Activated gamma-delta T cell (primary cell): ENCODE data around the gene FAM25A.
A peak's percentile ranks its signal among the peaks of the same experiment; 100 is the strongest.
"Not testable (repeated sequence)": the region's sequence is repeated elsewhere in the genome, so short reads cannot be mapped to it uniquely, and the experiment has no call there.

ENCODE experiments used
- DNase-seq: peaks from one replicate; lab custom pipeline; 2025; lab: John Stamatoyannopoulos, UW
- total RNA-seq, 2 donors: gene quantifications; one replicate each; lab custom pipeline; 2026; lab: John Stamatoyannopoulos, UW

The FAM25A gene
- total RNA-seq, result 0 reads per million in 2 donors

DNA sequence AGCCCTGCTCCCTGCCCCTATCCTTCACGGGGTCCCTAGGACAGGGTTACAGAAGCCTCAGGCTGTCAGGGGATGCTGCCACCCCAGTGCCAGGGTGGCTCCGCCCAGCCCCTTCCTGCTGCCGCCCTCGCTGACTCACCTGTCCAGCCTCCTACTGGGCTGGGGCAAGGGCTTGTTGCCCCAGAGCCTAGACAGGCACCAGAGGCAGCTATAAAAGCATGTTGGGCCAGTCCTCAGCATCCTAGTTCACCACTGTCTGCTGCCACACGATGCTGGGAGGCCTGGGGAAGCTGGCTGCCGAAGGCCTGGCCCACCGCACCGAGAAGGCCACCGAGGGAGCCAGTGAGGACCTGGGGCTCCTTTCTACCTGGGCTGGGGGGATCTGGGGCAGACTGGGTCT lies at the start of gene FAM25A:
TSS of gene FAM25A (plus strand) at position 239 of the 400 bp plus-strand sequence. CDS start at position 270, 31 bp downstream.
- DNase-seq, result not testable (repeated sequence)

DNA sequence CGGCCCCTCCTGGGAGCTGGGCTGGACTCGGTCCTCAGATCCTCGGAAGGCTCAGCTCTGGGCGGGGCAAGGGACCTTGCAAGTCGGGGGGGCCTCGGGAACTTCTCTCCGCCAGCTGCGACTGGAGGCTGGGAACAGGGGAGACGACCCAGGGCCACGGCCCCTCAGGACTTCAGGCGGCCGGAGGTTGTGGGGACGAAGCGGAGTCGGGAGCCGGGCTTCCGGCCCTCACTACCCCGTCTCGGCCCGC lies 49.2 kb upstream of the FAM25A start:
- no peak for DNase-seq

DNA sequence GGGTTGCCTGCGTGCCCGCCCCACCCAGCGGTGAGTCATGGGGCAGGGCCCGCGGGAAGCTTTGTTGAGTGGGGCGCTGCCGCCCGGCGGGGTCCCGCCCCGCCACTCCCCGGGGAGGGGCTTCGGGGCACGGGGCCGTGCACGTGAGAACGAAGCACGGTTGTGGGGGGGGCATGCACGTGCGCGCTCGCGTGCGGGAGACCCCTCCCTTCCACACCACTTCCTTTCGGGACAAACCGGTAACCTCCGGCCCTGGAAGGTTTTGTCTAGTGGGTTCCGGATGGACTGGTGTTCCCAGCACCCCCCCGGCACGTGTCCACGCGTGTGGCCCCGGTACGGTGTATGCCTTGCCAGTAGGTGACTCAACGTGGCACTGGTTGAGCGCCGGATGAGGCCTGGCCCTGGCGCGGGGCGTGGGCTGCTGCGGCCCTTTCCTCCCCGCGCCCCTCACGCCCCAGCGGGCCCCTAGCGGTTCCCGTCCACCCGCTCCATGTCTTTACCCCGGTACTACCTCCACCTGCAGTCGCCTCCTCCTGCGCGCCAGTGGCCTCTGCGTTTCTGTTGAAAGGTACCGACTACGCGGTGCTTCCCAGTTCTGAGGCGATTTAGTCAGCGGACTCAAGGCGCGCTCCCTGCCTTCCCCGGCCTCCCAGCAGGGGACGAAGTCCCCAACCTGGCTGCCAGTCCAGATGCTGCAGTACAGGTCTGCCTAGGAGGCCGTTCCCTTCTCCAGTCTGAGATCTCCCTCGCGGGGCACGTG lies 48.7 kb upstream of the FAM25A start:
- peak; percentile 90 for DNase-seq

DNA sequence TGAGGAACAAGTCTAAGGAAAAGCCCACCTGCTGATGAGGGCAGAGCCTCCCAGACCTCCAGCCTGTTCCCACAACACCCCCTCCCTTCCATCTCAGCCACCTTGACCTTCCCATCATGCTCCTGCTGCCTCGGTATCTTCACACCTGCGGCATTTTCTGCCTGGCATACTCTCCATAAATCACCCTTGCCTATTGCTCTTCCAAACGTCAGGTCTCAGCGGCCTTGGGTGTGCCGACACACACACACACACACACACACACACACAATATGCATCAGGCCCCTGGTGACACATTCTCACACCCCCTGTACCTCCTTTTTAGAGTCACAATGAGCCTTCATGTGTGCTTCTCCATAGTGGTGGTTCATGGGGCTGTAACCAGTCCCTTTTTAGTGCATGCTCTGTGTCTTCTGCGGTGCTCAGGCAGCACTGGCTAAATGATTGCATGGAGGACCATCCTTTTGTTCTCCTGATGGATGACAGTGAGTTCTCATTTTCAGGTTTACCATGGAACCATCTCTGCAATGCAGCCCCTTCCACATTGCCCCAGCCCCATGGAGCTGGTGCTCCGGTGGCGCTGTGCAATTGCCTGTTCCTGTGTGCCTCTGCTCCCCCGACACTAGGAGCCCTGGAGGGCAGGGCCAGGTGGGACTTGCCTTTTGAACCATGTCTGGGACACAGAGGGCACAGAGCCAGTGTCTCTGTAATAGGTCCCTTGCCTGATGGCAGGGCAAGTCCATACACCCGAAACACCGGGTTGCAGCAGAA lies 47.3 kb upstream of the FAM25A start:
- DNase-seq, result no peak

DNA sequence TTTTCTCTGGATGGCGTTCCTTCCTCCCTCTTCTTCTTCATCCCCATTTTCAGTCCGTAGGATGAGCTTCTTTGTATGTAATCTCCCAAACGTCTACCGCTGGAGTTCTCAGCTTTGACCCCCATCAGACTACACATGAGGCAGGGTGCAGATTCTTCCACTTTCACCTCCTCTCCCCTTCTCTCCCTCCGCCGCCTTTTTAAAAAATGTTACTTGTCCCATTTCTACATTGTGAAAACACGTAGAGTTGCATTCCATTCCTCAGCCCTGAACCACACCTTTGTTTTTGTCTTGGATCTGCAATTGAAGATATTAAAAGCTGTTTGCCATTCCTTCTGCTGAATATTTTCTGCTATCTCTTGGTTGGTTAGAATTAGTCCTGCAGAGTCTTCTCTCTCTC lies 45.6 kb upstream of the FAM25A start:
- DNase-seq, result no peak

DNA sequence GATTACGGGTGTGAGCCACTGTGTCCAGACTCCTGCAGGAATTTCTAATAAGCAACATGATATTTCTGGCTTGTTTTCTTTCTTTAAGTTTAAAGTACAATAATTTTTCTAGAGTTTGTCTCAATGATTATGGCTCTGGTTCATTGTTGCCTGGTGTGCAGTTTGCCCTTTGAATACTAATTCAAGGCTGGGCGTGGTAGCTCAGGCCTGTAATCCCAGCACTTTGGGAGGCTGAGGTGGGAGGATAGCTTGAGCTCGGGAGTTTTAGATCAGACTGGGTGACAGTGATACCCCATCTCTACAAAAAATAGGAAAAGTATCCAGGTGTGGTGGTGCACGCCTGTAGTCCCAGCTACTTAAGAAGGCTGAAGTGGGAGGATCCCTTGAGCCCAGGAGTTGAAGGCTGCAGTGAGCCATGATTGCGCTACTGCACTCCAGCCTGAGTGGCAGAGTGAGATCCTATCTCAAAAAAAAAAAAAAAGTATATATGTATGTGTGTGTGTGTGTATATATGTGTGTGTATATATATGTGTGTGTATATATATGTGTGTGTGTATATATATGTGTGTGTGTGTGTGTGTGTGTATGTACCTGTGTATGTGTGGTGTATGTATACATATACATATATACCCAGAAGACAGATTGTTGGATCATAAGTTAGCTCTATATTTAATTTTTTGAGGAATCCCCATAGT lies 43.6 kb upstream of the FAM25A start:
- DNase-seq, result no peak

DNA sequence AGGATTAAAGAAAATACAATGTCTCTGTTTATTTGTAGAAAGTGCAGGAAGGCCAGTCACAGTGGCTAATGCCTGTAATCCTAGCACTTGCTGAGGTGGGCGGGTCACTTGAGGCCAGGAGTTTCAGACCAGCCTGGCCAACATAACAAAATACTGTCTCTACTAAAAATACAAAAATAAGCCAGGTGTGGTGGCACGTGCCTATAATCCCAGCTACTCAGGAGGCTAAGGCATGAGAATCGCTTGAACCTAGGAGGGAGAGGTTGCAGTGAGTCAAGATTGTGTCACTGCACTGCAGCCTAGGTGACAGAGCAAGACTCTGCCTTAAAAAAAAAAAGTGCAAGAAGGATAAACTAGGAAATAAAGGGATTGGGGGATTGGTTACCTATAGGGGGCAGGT lies 41.6 kb upstream of the FAM25A start:
- not testable (repeated sequence) for DNase-seq

DNA sequence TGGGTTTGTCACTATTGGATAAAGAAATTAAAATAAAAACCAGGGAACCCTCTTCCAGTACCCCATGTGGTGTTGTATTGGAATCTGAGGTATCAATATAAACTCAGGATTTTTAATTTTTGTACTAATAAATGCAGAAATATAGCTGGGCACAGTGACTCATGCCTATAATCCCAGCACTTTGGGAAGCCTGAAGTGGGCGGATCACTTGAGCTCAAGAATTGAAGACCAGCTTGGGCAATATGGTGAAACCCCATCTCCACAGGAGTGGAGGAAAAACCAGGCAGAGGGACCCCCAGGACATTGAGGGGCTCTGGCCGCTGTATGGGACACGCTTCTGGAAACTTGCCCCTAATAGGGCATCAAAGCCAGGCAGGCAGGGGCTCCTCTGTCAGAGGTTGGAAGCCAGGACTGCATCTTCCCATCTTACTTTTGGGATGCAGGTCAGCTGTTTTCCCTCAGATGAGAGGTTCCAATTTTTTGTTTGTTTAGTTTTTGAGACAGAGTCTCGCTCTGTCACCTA lies 40.7 kb upstream of the FAM25A start:
- DNase-seq, result no peak

DNA sequence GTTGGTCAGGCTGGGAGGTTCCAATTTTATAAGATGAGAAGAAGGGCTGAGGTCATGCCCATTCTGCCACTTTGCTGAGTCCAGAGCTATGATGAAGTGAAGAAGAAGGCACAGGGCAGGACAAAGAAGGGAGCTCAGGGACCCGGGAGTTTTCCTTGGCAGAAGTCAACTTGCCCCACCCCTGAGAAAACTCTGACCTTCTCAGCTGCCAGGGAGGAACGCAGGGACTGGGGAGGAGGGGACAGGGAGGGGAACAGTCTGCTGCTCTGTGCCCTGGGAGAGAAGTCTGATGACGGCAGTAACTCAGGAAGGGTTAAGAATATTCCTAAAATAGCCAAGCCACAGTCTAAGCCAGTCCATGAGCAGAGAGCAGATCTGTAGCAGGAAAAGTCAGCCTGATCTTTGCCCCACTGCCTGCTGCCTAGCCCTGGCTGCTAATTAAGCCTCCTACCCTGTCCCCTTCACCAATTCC lies 40.1 kb upstream of the FAM25A start:
- DNase-seq, result no peak

DNA sequence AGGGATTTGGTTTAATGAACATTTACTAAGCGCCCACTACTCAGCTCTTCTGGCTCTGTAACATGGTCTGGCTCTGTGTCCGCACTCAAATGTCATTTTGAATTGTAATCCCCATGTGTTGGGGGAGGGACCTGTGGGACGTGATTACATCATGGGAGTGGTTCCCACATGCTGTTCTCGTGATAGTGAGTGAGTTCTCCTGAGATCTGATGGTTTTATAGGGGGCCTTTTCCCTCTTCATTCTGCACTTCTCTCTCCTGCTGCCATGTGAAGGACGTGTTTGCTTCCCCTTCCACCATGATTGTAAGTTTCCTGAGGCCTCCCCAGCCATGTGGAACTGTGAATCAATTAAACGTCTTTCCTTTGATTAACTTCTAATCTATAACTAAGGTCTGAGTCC lies 39.1 kb upstream of the FAM25A start:
- not testable (repeated sequence) for DNase-seq

DNA sequence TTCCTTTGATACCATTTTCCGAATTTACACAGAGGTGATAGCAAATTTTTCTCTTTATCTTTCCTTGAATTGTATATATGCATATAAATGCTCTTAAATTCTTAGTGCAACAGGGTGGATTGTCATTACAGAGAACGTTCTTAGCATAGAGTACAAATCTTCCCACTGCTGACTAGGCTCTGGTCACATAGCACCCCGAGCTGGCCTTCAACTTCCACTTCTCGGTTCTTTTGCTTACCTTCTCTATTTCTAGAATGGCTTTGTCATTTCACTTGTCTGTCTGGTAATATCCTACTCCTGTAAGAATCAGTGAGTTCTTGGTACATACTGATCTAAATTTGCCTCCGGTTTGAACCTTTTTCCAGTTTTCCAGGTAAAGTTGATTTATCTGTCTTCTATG lies 38.4 kb upstream of the FAM25A start:
- DNase-seq, result no peak

DNA sequence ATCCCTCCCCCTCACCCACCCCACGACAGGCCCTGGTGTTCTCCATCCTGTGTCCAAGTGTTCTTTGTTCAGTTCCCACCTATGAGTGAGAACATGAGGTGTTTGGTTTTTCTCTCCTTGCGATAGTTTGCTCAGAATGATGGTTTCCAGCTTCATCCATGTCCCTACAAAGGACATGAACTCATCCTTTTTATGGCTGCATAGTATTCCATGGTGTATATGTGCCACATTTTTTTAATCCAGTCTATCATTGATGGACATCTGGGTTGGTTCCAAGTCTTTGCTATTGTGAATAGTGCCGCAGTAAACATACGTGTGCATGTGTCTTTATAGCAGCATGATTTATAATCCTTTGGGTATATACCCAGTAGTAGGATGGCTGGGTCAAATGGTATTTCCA lies 35.6 kb upstream of the FAM25A start:
- DNase-seq, result not testable (repeated sequence)

DNA sequence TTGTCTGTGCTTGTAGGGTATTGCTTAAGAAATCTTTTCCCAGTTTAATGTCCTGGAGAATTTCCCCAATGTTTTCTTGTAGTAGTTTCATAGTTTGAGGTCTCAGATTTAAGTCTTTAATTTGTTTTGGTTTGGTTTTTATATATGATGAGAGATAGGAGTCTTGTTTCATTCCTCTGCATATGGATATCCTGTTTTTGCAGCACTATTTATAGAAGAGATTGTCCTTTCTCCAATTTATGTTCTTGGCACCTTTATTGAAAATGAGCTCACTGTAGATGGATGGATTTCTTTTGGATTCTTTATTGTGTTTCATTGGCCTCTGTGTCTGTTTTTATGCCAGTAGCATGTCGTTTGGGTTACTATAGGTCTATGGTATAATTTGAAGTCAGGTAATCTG lies 31.6 kb upstream of the FAM25A start:
- no peak for DNase-seq

DNA sequence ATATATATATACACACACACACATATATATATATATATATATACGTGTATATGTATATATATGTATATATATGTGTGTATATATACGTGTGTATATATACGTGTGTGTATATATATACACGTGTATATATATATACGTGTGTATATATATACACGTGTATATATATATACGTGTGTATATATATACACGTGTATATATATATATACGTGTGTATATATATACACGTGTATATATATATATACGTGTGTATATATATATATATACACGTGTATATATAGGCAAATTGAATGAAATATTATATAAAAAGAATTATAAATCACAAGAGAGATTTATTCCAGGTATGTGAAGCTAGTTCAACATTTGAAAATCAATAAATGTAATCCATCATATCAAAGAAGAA lies 28.7 kb upstream of the FAM25A start:
- DNase-seq, result not testable (repeated sequence)

DNA sequence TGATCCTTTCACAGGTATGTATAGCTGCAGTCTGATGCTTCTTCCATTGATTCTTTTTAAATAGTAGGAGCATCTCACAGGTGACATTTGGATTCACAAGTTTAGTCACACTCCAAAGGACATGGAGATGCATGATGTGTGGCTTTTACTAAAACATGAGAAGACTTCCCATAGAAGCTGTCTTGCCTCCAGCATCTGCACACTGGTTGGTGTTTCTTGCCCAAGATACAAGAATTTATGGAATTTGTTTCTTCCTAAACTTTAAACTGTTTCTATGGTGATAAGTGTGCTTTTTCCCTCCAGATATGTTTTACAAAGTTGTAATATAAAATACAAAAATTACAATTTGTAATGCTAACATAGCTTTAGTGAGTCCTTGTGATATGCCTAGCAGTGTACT lies 27.6 kb upstream of the FAM25A start:
- DNase-seq, result no peak

DNA sequence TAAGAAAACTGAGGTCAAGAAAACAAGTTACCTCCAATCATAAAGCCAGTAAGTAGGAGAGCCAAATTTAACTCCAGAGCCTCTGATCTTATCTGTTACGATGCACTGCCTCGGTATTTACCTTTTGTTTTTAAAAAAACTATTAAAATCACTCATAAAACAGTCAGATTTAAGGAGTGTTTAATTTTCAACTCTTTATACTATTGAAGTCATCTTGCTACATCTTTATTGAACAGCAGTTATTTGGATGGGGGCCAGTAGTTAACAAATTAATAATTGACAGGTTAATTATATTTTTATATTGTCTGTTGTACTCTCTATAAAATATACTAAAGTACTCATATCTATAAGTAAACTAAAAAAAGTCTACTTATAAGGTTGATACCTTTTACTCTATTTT lies 27.2 kb upstream of the FAM25A start:
- no peak for DNase-seq

DNA sequence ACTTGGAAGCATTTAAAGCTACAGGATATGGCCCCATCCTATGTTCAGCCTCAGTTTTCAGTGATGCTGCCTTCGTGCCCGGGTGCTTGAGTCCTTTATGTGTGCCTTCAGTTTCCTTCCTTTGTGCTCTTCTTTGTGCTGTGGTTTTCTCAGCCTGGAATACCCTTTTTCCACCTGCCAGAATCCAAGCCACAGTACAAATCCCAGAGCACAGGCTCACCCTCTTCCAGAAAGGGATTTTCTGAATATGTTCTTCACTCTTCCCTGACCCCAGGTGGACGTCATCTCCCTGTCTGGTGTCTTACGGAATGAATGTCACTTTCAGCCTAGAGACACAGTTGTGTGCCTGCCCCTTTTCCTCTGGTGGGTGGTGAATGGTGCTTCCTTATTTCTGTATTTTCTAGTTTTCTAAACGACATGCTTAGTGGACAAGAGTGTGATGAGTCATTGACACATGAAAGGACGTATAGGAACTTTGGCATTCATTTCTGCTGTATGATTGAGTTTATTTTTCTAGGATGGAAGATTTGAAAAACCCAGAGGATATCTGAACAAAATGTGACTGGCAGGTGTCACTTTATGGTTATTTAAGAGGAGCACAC lies 20.2 kb upstream of the FAM25A start:
- DNase-seq, result not testable (repeated sequence)

DNA sequence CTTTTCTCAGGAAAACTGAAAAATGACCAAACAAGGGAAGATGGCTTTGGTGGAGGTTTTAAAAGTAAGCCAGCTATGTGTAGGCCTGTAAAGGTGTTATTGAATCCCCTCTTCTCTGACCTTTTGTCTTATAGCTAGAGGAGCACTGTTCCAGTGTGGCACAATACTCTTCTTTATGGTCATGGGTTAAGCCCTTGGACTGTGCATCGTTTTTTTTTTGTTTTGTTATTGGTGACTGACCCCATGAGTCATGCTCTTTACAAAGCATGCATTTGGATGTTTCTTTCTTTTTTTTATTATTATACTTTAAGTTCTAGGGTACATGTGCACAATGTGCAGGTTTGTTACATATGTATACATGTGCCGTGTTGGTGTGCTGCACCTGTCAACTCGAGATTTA lies 19.6 kb upstream of the FAM25A start:
- no peak for DNase-seq

DNA sequence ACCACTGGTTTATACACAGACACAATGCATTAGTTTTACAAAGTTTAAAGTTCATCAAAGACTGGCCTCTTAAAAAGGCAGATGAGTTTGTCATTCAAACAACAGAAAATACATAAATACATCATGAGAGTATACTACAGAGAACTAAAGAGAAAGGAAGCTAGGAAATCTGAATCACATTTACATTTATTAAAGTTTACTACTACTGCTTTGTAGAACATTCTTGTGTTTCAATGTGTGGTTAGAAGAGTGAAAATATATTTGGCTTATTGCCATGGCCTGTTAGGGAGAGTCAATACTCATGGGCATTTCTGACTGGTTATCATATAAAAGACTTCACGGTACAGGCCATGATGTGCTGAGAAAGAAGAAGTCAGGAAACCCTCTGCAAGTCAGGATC lies 13.0 kb upstream of the FAM25A start:
- not testable (repeated sequence) for DNase-seq

DNA sequence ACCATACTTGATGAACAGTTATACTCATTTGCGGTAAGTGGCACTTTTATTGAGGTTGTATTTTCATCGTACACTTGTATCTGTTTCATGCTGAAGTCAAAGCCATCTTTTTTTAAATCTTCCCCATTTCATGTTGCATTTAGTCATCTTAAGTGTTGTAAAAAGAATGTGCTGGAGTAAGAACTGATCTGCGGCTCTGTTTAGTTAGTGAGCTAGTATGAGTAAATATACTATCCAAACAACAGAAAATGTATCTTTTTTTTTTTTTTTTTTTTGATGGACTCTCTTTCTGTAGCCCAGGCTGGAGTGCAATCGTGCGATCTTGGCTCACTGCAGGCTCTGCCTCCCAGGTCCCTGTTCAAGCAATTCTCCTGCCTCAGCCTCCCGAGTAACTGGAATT lies 12.4 kb upstream of the FAM25A start:
- not testable (repeated sequence) for DNase-seq

DNA sequence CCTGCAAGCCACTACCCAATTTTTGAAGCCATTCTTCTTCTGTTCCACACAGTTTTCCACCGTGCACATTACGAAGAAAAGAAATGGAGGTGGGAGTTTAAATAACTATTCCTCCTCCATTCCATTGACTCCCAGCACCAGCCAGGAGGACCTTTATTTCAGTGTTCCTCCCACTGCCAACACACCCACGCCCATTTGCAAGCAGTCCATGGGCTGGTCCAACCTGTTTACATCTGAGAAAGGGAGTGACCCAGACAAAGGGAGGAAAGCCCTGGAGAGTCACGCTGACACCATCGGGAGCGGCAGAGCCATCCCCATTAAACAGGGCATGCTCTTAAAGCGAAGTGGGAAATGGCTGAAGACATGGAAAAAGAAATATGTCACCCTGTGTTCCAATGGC lies 11.8 kb upstream of the FAM25A start:
- DNase-seq, result not testable (repeated sequence)

DNA sequence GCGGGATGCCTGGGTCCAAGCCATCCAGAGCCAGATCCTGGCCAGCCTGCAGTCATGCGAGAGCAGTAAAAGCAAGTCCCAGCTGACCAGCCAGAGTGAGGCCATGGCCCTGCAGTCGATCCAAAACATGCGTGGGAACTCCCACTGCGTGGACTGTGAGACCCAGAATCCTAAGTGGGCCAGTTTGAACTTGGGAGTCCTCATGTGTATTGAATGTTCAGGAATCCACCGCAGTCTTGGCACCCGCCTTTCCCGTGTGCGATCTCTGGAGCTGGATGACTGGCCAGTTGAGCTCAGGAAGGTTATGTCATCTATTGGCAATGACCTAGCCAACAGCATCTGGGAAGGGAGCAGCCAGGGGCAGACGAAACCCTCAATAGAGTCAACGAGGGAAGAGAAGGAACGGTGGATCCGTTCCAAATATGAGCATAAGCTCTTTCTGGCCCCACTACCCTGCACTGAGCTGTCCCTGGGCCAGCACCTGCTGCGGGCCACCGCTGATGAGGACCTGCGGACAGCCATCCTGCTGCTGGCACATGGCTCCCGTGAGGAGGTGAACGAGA lies 10.9 kb upstream of the FAM25A start:
- not testable (repeated sequence) for DNase-seq
